ENCODE measurements around the gene TENM3.

Gene TENM3

DNA sequence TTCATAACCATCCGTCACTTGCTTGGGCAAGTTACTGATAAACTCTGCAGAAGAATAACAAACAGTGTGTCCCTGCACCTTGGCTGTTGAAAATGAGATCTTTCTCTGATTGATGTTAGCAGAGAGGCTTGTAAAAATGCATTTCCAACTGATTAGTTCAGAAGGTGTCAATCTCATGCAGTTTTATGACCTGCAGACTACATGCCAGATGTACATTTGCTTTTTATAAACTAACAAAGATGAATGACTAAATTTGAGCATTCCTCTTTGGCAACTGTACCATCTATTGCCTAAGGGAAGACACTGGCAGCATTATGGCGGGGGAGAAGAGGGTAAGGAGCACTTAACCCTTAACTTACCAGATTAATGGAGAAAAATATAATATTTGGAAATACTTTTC, 481.2 kb downstream of the TENM3 start:
- TF ChIP-seq CTCF (conservative IDR thresholded peaks at IDR 0.05) (no peak), ZFX (IDR thresholded peaks at IDR 0.05) (no peak)
- H3K27ac ChIP-seq, result no peak overlapping the region

- TF ChIP-seq CTCF (conservative IDR thresholded peaks at IDR 0.05) (no peak), ZFX (IDR thresholded peaks at IDR 0.05) (no peak)
- H3K27ac ChIP-seq, result no peak overlapping the region
Measured at GRCh38 chr4:182729516-182729915, 486.3 kb downstream of the TENM3 start.

GRCh38 chr4:182730791-182731190, 487.6 kb downstream of the TENM3 start:
- no peak overlapping the region for H3K27ac ChIP-seq
- no peak for TF ChIP-seq CTCF (conservative IDR thresholded peaks at IDR 0.05)

GRCh38 chr4:182736207-182736606, 493.0 kb downstream of the TENM3 start:
- no peak for TF ChIP-seq CTCF (conservative IDR thresholded peaks at IDR 0.05)
- TF ChIP-seq ZFX (IDR thresholded peaks at IDR 0.05), result no peak
- no peak overlapping the region for H3K27ac ChIP-seq

- TF ChIP-seq CTCF (conservative IDR thresholded peaks at IDR 0.05), result no peak
- TF ChIP-seq ZFX (IDR thresholded peaks at IDR 0.05), result no peak
Measured at GRCh38 chr4:182738283-182739047, 495.3 kb downstream of the TENM3 start.

GRCh38 chr4:182740256-182740655, 497.1 kb downstream of the TENM3 start:
- H3K27ac ChIP-seq, result no peak overlapping the region
- TF ChIP-seq CTCF (conservative IDR thresholded peaks at IDR 0.05), result no peak
- TF ChIP-seq ZFX (IDR thresholded peaks at IDR 0.05), result no peak

More at GRCh38 chr4:182738283-182739047, 495.3 kb downstream of the TENM3 start:
- no peak overlapping the region for H3K27ac ChIP-seq

DNA sequence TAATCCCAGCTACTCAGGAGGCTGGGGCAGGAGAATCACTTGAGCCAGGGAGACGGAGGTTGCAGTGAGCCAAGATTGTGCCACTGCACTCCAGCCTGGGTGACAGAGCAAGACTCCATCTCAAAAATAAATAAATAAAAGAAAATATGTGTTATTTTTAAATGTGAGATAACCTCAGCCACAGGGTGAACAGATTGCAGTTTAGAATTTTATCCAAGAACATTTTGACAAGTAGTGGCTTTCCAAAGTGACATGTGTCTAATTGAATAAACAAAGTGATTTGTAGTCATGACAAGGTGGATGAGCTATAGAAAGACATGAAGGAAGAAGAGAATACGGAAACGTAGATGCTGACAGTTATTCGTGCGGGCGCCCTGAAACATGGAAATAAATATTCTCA, 497.9 kb downstream of the TENM3 start:
- TF ChIP-seq ZFX (IDR thresholded peaks at IDR 0.05) (no peak), CTCF (conservative IDR thresholded peaks at IDR 0.05) (no peak)
- H3K27ac ChIP-seq, result no peak overlapping the region

All from C4-2B (cell line).